GM12878 (cell line): Measurements from ENCODE around the gene TSPAN2. TPM values are rescaled to one million over a fixed set of nuclear protein-coding genes. Genes with fewer than 3 reads are reported as not detected.

Source experiments
- ATAC-seq: fragments of 200-7000 bp; cut with Tn5 transposase; 3 replicates; pipeline ENCODE4 v1.9.1; 2020; ENCODE audit warnings: mild to moderate bottlenecking, moderate library complexity
- BruUV-seq: library from RNA; stranded (reverse); fragments of 400-500 nt; replicated peaks from 2 replicates; lab custom pipeline; 2021; lab: Mats Ljungman, UMichigan
- CTCF ChIA-PET: fragments of 300-600 bp; sonication (Branson Sonifier 250); formaldehyde crosslinking; extraction: SDS; loops from one replicate; lab custom pipeline; 2021; ENCODE audit warnings: inconsistent platforms; lab: Yijun Ruan, JAX
- POLR2A ChIA-PET: fragments of 350-600 bp; formaldehyde crosslinking; extraction: SDS; loops from one replicate; lab custom pipeline; 2021; ENCODE audit warnings: inconsistent platforms; lab: Charles Lee
- RAD21 ChIA-PET: fragments of 300-600 bp; sonication (Branson Sonifier 250); formaldehyde crosslinking; loops from one replicate; lab custom pipeline; 2023; ENCODE audit warnings: antibody characterized with exemption; ENCODE audit not compliant: unreplicated experiment; lab: Charles Lee
- SMC1A ChIA-PET: fragments of 300-600 bp; sonication (Branson Sonifier 250); formaldehyde crosslinking; loops from one replicate; lab custom pipeline; 2023; ENCODE audit not compliant: unreplicated experiment, uncharacterized antibody; lab: Charles Lee
- DNase-seq: peaks from one replicate; pipeline ENCODE4 v3.0.0-alpha.2; 2011; ENCODE audit warnings: low read depth, low spot score
- FAIRE-seq: peaks from 3 replicates; lab custom pipeline; 2011; peaks lifted over from hg19 to GRCh38; lab: Jason Lieb, UNC
- H2AFZ ChIP-seq: 2 replicates; pipeline ENCODE4 v1.6.0; 2011; ENCODE audit warnings: low read depth, low read length, control low read depth; ENCODE audit not compliant: control insufficient read depth
- H3K27ac ChIP-seq: 2 replicates; pipeline ENCODE4 v1.5.1; 2011; ENCODE audit warnings: control low read depth; ENCODE audit not compliant: control insufficient read depth, insufficient read depth
- H3K27me3 ChIP-seq, 2 experiments: replicated peaks in 1 of 2; 2 replicates each; pipeline versions ENCODE4 v1.6.0 to v1.6.1; 2011; ENCODE audit warnings: low read length in 1 of 2; ENCODE audit not compliant: control insufficient read depth in 2 of 2, insufficient read depth in 2 of 2
- H3K36me3 ChIP-seq, 2 experiments: 2 replicates each; pipeline ENCODE4 v1.5.1; 2011; ENCODE audit warnings: low read length in 1 of 2; ENCODE audit not compliant: control insufficient read depth in 2 of 2, insufficient read depth in 2 of 2
- H3K4me1 ChIP-seq: 2 replicates; pipeline ENCODE4 v1.6.1; 2011; ENCODE audit warnings: mild to moderate bottlenecking, low read length, moderate library complexity, mixed read lengths; ENCODE audit not compliant: control insufficient read depth, insufficient read depth
- H3K4me2 ChIP-seq: 2 replicates; pipeline ENCODE4 v1.6.0; 2011; ENCODE audit warnings: control low read depth; ENCODE audit not compliant: control insufficient read depth, insufficient read depth
- H3K4me3 ChIP-seq: fragments of 200-600 bp; sonication (generic); 2 replicates; pipeline ENCODE4 v1.5.1; 2016
- H3K79me2 ChIP-seq: 2 replicates; pipeline ENCODE4 v1.6.0; 2011; ENCODE audit warnings: low read length; ENCODE audit not compliant: control insufficient read depth, insufficient read depth
- H3K9ac ChIP-seq: 2 replicates; pipeline ENCODE4 v1.8.0; 2011; ENCODE audit warnings: low read length, control low read depth, mixed read lengths; ENCODE audit not compliant: control insufficient read depth, insufficient read depth
- H3K9me3 ChIP-seq: replicated peaks from 3 replicates; pipeline ENCODE4 v1.5.1; 2011; ENCODE audit warnings: mild to moderate bottlenecking, low read length; ENCODE audit not compliant: control insufficient read depth, insufficient read depth
- H4K20me1 ChIP-seq: 2 replicates; pipeline ENCODE4 v1.6.0; 2011; ENCODE audit not compliant: control insufficient read depth, insufficient read depth
- BCL11A ChIP-seq: IDR thresholded peaks from 2 replicates; pipeline ENCODE4 v1.6.1; 2011; ENCODE audit warnings: low read depth, low read length
- DPF2 ChIP-seq: fragments of 450-650 bp; IDR thresholded peaks from 2 replicates; pipeline ENCODE4 v1.6.1; 2017; ENCODE audit warnings: mild to moderate bottlenecking
- EGR1 ChIP-seq, 2 experiments: IDR thresholded peaks; 1 replicate in 1 of 2; 2 replicates in 1 of 2; pipeline ENCODE4 v1.6.1; 2011 to 2012; ENCODE audit warnings: low read depth in 2 of 2, low read length in 2 of 2, borderline replicate concordance in 1 of 2, mild to moderate bottlenecking in 1 of 2, moderate library complexity in 1 of 2
- GABPA ChIP-seq: IDR thresholded peaks from 2 replicates; pipeline ENCODE4 v1.6.1; 2014; ENCODE audit warnings: antibody characterized with exemption, low read depth, mild to moderate bottlenecking, inconsistent platforms
- HDAC6 ChIP-seq: fragments of 200-600 bp; sonication (generic); IDR thresholded peaks from one replicate; pipeline ENCODE4 v1.8.0; 2017; ENCODE audit warnings: antibody characterized with exemption; ENCODE audit not compliant: unreplicated experiment
- IKZF1 ChIP-seq: fragments of 450-650 bp; conservative IDR thresholded peaks from 2 replicates; pipeline ENCODE4 v1.6.1; 2017; ENCODE audit warnings: antibody characterized with exemption, mild to moderate bottlenecking
- KLF5 ChIP-seq: fragments of 450-650 bp; IDR thresholded peaks from 2 replicates; pipeline ENCODE4 v1.6.1; 2014; ENCODE audit warnings: mild to moderate bottlenecking; ENCODE audit not compliant: partially characterized antibody
- NFXL1 ChIP-seq: fragments of 450-650 bp; IDR thresholded peaks from 2 replicates; pipeline ENCODE4 v1.6.1; 2017; ENCODE audit warnings: antibody characterized with exemption, mild to moderate bottlenecking, borderline replicate concordance
- RCOR1 ChIP-seq: conservative IDR thresholded peaks from 2 replicates; pipeline ENCODE4 v1.6.1; 2012; ENCODE audit warnings: low read depth, low read length, improper control_type of control experiment
- SMAD5 ChIP-seq: IDR thresholded peaks from 2 replicates; pipeline ENCODE4 v1.6.1; 2016; ENCODE audit warnings: antibody characterized with exemption, low read depth
- ZNF207 ChIP-seq: fragments of 450-650 bp; IDR thresholded peaks from 2 replicates; pipeline ENCODE4 v1.6.1; 2014; ENCODE audit warnings: antibody characterized with exemption, mild to moderate bottlenecking, borderline replicate concordance
- ZZZ3 ChIP-seq: IDR thresholded peaks from 2 replicates; pipeline ENCODE4 v1.6.1; 2011; ENCODE audit warnings: low read depth; ENCODE audit not compliant: control insufficient read depth, insufficient read length
- WGBS: methylation state at CpG from one replicate; pipeline ENCODE4 v1.1.6; 2016; ENCODE audit warnings: low lambda C conversion rate; ENCODE audit not compliant: insufficient replicate concordance, insufficient coverage; ENCODE audit errors: missing lambda C conversion rate; 5-methylcytosine and 5-hydroxymethylcytosine counted together
- in situ Hi-C: fragments of 300-500 bp; cut with MboI; formaldehyde crosslinking; loops from 9 replicates; pipeline ENCODE4 v1.14.3; 2018; ENCODE audit warnings: mixed read lengths
- intact Hi-C: fragments of 100-400 bp; cut with micrococcal nuclease; formaldehyde crosslinking; loops from one replicate; pipeline ENCODE4 v1.14.2; 2022; ENCODE audit not compliant: unreplicated experiment
- polyA plus RNA-seq, 11 experiments: library from polyadenylated mRNA; depleted of rRNA in 4 of 11; unstranded in 6 of 11; stranded (reverse) in 5 of 11; fragments of >200 nt; fragmentation: Nextera tagmentation in 4 of 11; fragmentation: Illumina TruSeq in 1 of 11; extraction: Ambion mirVana in 4 of 11; extraction: Trizol in 1 of 11; gene quantifications; 1 replicate in 1 of 11; 2 replicates in 10 of 11; pipeline versions ENCODE4 v1.2.1 to v1.2.3, GENCODE V29; 2011 to 2016; ENCODE audit warnings: inconsistent platforms in 2 of 11, missing spikeins in 2 of 11, low read depth in 1 of 11
- total RNA-seq, 4 experiments: library from RNA; depleted of rRNA in 3 of 4; stranded (reverse); fragments of >200 nt in 3 of 4; fragmentation: Illumina TruSeq in 1 of 4; extraction: Trizol in 1 of 4; gene quantifications; 2 replicates each; pipeline versions ENCODE4 v1.2.1 to v1.2.3, GENCODE V29; 2013 to 2021
- TF ChIP-seq, protein P1 (sequence below): fragments of 450-650 bp; formaldehyde crosslinking; IDR thresholded peaks from 2 replicates; pipeline ENCODE4 v1.5.0; 2022; ENCODE audit warnings: mild to moderate bottlenecking, missing genetic modification characterization
- TF ChIP-seq, protein P2 (sequence below): fragments of 450-650 bp; IDR thresholded peaks from 2 replicates; pipeline ENCODE4 v1.6.1; 2017; ENCODE audit warnings: antibody characterized with exemption, mild to moderate bottlenecking, moderate library complexity
- TF ChIP-seq, protein P3 (sequence below): IDR thresholded peaks from 2 replicates; pipeline ENCODE4 v1.6.1; 2012; ENCODE audit warnings: low read depth, low read length, improper control_type of control experiment

TSPAN2 gene
- total and polyA plus RNA-seq, 10 of the 15 experiments (the other 5 are each of a cell fraction or from before 2014, with no cell fraction given) = under 0.01 to 0.73 TPM; not detected in 8

DNA sequence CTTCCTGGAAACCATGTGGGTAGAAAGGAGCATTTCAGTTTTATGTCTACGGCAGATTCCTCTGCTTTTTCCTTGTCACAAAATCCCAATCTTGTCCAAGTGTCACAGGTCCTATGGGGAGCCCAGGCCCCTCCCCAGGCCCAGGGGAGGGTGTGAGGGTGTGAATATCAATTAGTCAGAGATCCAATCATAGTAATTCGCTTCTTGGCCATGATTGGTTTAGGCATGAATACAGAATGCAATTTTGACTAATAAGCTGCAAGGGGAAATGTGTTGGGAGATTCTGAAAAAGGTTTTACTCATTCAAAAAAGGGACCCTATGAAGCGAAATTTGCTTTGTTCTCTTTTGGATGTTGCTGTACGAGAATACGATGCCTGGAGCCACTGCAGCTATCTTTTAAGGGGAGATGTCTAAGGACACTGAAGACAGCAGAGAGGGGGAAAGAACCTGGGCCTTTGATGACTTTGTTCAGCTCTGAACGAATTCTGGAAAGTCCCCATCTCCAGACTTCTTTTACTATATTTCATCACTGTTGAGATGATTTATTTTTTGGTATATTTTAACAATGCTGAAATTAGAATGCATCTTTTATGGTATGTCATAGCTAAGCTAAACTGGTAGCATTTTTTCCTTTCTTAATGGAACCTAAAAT lies 18.2 kb downstream of the TSPAN2 start:
- no peaks in the 10 kb centered on the region for H4K20me1 ChIP-seq
- DNase-seq (no peak), FAIRE-seq (no peak), ATAC-seq (peak; percentile 57)
- no peaks in the 10 kb centered on the region for H3K4me1 ChIP-seq
- H3K36me3 ChIP-seq = no peaks in the 10 kb centered on the region
- intact Hi-C loops = no loop called here
- SMC1A ChIA-PET = interaction anchor here (0.8 to 6.2 kb wide), 9 partner anchors 10 to 42 kb away, joined by 3 to 42 read pairs (median 13); no protein-coding TSS in a partner anchor
- no peak overlapping the region for H3K4me3 ChIP-seq
- RAD21 ChIA-PET = interaction anchor here (1.0 to 5.3 kb wide), 10 partner anchors 15 to 91 kb away, joined by 3 to 25 read pairs (median 8); partner anchors contain the start of gene TSPAN2
- H3K27ac ChIP-seq = no peak overlapping the region
- no peak overlapping the region for H3K9ac ChIP-seq
- no TSS peak for BruUV-seq
- H3K79me2 ChIP-seq = no peaks in the 10 kb centered on the region
- 5% methylated on average over 6 of the region's 6 CpGs for WGBS
- POLR2A ChIA-PET = interaction anchor here (0.9 to 2.0 kb wide), 5 partner anchors 11 to 28 kb away, joined by 3 to 12 read pairs (median 7); no protein-coding TSS in a partner anchor
- no peak overlapping the region for H3K4me2 ChIP-seq
- no peaks in the 10 kb centered on the region; a peak in 2 of 4 replicates for H3K27me3 ChIP-seq
- CTCF ChIA-PET = interaction anchor here (0.8 to 7.5 kb wide), 11 partner anchors 9 to 91 kb away, joined by 3 to 44 read pairs (median 5); no protein-coding TSS in a partner anchor
- no peaks in the 10 kb centered on the region for H3K9me3 ChIP-seq
- H2AFZ ChIP-seq = no peak overlapping the region
- in situ Hi-C loops = no loop called here
- TF ChIP-seq, protein P1, sequence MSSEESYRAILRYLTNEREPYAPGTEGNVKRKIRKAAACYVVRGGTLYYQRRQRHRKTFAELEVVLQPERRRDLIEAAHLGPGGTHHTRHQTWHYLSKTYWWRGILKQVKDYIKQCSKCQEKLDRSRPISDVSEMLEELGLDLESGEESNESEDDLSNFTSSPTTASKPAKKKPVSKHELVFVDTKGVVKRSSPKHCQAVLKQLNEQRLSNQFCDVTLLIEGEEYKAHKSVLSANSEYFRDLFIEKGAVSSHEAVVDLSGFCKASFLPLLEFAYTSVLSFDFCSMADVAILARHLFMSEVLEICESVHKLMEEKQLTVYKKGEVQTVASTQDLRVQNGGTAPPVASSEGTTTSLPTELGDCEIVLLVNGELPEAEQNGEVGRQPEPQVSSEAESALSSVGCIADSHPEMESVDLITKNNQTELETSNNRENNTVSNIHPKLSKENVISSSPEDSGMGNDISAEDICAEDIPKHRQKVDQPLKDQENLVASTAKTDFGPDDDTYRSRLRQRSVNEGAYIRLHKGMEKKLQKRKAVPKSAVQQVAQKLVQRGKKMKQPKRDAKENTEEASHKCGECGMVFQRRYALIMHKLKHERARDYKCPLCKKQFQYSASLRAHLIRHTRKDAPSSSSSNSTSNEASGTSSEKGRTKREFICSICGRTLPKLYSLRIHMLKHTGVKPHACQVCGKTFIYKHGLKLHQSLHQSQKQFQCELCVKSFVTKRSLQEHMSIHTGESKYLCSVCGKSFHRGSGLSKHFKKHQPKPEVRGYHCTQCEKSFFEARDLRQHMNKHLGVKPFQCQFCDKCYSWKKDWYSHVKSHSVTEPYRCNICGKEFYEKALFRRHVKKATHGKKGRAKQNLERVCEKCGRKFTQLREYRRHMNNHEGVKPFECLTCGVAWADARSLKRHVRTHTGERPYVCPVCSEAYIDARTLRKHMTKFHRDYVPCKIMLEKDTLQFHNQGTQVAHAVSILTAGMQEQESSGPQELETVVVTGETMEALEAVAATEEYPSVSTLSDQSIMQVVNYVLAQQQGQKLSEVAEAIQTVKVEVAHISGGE = no peak
- no peak for TF ChIP-seq RCOR1
- TF ChIP-seq KLF5 = no peak
- no peak for TF ChIP-seq GABPA
- TF ChIP-seq NFXL1 = no peak
- TF ChIP-seq, protein P2, sequence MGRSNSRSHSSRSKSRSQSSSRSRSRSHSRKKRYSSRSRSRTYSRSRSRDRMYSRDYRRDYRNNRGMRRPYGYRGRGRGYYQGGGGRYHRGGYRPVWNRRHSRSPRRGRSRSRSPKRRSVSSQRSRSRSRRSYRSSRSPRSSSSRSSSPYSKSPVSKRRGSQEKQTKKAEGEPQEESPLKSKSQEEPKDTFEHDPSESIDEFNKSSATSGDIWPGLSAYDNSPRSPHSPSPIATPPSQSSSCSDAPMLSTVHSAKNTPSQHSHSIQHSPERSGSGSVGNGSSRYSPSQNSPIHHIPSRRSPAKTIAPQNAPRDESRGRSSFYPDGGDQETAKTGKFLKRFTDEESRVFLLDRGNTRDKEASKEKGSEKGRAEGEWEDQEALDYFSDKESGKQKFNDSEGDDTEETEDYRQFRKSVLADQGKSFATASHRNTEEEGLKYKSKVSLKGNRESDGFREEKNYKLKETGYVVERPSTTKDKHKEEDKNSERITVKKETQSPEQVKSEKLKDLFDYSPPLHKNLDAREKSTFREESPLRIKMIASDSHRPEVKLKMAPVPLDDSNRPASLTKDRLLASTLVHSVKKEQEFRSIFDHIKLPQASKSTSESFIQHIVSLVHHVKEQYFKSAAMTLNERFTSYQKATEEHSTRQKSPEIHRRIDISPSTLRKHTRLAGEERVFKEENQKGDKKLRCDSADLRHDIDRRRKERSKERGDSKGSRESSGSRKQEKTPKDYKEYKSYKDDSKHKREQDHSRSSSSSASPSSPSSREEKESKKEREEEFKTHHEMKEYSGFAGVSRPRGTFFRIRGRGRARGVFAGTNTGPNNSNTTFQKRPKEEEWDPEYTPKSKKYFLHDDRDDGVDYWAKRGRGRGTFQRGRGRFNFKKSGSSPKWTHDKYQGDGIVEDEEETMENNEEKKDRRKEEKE = no peak
- no peak for TF ChIP-seq SMAD5
- TF ChIP-seq ZNF207 = no peak
- TF ChIP-seq IKZF1 = peak; percentile 6; the same call in 1 of the 2 replicates
- no peak for TF ChIP-seq EGR1 (IDR thresholded peaks at IDR 0.05; ENCODE audit: borderline replicate concordance in 1 of 2, low read depth in 2 of 2, low read length in 2 of 2)
- TF ChIP-seq, protein P3, sequence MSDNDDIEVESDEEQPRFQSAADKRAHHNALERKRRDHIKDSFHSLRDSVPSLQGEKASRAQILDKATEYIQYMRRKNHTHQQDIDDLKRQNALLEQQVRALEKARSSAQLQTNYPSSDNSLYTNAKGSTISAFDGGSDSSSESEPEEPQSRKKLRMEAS = no peak
- TF ChIP-seq HDAC6 = no peak
- no peak for TF ChIP-seq ZZZ3
- TF ChIP-seq BCL11A = no peak
- TF ChIP-seq DPF2 = 0 out of 2 replicates have a peak, but pooled peaks have one; percentile 9
